GM21367 (cell line): ENCODE data around the gene EPHA8.

ENCODE experiments used
- ATAC-seq: cut with Tn5 transposase; IDR thresholded peaks from one replicate; pipeline ENCODE4 v1.9.1; 2021; ENCODE audit not compliant: unreplicated experiment

The EPHA8 gene

GRCh38 chr1:22587247-22587646 lies 24.0 kb downstream of the EPHA8 start:
- ATAC-seq = no peak

GRCh38 chr1:22588899-22589422 lies 25.7 kb downstream of the EPHA8 start:
- ATAC-seq = no peak

DNA sequence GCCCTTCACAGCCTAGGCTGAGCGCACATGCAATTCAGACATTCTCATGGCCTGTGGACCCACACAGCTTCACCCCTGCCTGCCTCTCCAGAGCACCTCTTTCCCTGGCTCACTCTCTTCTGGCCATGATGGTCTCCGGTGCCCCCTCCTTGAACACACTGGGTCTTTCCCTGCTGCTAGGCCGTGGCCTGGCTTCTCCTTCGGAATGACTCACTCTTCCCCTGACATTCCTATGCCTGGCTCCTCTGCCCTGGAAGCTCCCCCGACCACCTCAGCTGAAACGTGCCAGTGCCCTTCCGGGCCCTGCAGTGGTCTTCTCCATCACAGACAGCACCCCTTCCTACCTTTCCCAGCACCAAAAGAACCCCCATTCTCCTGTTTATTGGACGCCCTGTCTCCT lies 28.3 kb downstream of the EPHA8 start:
- ATAC-seq = no peak

GRCh38 chr1:22592051-22592450 lies 28.8 kb downstream of the EPHA8 start:
- no peak for ATAC-seq

DNA sequence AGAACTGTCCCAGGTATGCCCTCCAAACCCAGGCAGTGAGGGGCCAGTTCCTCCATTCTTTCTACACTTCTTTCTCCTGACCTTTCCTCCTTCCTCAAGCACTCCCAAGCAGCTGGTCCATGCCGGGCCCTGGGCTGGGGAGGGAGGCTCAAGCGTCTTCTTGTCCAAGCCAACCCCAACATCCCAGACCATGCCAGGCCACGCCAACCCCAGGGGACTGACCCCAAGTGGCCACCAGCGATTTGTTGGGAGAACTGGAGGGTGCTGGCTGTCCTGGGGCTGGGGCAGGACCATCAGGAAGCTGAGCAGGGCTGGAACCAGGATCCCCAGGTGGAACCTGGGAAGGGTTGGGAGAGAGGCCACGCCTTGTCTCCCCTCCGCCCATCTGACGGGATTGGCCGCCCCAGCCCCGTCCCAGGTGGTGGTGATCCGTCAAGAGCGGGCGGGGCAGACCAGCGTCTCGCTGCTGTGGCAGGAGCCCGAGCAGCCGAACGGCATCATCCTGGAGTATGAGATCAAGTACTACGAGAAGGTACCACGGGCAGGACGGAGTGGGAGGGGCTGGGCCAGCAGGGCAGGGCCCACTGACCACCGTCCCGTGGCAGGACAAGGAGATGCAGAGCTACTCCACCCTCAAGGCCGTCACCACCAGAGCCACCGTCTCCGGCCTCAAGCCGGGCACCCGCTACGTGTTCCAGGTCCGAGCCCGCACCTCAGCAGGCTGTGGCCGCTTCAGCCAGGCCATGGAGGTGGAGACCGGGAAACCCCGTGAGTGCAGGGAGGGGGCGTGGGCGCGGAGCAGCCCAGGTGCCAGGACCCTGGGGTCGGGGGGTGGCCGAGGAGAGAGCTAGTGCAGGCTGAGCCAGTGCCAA lies 29.9 kb downstream of the EPHA8 start:
- no peak for ATAC-seq

GRCh38 chr1:22594396-22594795 lies 31.1 kb downstream of the EPHA8 start:
- ATAC-seq = no peak

- no peak for ATAC-seq
These were observed 31.8 kb downstream of the EPHA8 start for GRCh38 chr1:22595108-22595507.

GRCh38 chr1:22597301-22597965 lies 34.1 kb downstream of the EPHA8 start:
- ATAC-seq = no peak

DNA sequence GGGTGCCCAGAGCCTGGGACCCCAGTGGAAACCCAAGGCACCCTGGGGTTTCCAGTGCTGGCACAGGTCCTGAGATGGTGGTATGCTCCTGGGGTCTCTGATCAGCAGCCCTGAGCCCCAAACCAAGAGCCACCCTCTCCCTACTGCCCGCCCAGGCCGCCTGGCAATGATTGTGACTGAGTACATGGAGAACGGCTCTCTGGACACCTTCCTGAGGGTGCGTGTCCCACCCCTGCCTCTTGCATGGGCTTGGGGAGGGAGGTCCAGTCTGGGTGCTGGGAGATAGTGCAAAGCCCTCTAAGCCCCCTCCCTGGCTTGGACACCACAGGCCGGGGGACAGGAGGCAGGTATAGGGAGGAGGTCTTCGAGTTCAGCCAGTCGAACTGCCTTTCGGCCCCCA lies 34.7 kb downstream of the EPHA8 start:
- ATAC-seq = no peak

DNA sequence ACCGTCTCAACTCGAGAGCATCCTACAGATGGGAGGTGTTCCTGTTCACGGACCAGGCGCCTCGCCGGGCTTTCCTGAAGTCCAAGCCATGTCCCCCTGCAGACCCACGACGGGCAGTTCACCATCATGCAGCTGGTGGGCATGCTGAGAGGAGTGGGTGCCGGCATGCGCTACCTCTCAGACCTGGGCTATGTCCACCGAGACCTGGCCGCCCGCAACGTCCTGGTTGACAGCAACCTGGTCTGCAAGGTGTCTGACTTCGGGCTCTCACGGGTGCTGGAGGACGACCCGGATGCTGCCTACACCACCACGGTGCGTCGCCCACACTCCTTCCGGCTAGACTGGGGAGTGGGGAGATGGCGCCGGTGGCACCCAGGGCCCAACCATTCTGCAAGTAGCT lies 35.4 kb downstream of the EPHA8 start:
- ATAC-seq = no peak

DNA sequence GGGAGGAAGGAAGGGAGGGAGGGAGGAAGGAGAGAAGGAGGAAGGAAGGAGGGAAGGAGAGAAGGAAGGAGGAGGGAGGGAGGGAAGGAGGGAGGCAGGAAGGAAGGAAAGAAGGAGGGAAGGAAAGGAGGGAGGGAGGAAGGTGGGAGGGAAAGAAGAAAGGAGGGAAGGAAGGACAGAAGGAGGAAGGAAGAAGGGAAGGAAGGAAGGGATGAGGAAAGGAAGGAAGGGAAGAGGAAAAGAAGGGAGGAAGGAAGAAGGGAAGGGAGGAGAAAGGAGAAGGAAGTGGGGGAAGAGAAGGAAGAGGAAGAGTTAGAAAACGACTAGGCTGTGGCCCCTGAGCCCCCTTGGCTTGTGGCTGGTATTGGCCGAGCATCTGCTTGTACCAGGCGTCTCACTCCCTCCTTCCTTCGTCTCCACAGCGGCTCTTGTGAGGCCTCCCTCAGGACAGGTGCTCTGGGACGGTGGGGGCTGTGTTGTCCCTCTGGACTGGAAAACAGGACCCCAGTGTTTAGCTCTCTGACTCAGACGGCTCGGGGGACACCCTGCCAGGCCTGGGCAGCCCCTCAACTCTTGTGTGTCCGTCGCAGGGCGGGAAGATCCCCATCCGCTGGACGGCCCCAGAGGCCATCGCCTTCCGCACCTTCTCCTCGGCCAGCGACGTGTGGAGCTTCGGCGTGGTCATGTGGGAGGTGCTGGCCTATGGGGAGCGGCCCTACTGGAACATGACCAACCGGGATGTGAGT lies 37.0 kb downstream of the EPHA8 start:
- no peak for ATAC-seq

DNA sequence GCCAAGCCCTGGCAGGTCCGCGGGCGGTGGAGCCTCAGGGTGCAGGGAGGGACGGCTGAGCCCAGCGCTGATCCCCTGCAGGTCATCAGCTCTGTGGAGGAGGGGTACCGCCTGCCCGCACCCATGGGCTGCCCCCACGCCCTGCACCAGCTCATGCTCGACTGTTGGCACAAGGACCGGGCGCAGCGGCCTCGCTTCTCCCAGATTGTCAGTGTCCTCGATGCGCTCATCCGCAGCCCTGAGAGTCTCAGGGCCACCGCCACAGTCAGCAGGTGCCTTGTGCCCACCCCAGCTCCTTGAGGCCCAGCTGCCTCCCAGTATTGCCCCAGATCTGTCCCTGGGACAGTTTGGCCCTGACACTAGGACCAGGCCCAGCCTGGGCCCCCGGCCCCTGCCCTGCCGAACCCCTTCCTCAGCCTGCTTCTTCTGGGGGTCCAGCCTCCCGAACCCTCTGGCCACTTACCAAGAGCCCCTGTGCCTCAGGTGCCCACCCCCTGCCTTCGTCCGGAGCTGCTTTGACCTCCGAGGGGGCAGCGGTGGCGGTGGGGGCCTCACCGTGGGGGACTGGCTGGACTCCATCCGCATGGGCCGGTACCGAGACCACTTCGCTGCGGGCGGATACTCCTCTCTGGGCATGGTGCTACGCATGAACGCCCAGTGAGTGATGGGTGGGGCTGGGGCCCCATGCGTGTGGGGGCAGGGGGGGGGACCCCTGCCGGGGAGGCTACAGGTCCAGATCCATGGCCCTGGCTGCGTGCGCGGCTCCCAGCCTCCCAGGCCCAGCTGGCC lies 37.7 kb downstream of the EPHA8 start:
- no peak for ATAC-seq

DNA sequence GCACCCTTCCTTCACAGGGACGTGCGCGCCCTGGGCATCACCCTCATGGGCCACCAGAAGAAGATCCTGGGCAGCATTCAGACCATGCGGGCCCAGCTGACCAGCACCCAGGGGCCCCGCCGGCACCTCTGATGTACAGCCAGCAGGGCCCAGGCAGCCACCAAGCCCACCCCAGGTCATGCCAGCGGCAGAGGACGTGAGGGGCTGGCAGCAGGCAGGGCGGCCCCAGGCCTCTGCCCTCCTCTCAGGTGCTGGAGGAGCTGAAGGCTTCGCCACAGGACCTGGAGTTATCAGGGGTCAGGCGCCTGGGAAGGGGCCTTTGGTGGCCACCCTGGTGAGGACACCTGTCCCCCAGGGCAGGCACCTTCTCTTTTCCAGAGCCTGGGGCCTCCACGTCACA lies 38.3 kb downstream of the EPHA8 start:
- no peak for ATAC-seq

DNA sequence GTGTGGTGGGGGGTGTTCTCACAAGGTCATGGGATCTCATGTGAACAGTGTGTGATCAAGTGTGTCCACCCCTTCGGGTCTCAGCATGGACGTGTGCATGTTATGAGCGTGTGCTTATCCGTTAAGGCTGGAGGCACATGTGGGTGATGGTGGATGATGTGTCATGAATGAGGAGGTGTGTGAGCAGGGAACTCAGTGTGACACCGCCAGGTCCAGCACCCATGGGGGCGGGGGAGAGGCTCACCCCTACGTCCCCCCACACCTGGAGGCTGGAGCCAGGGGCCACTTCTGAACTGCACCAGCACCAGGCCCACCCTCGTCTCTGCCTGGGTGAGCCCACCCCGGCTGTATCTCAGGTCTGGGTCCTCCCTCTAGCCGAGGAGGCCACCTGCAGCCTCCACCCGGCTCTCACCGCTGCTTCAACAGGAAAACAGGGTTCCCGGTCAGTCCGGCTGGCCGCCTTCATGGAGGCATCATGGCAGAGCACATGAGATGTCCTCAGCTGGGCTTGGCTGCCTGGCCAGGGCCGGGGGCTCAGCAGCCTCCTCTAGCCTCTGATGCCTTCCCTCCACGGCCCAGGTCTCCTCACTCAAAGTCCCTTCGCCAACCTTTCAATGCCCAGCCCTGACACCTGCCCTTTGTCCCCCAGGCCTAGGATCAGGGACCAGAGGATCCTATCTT lies 38.9 kb downstream of the EPHA8 start:
- ATAC-seq = no peak

- no peak for ATAC-seq
These were observed 42.9 kb downstream of the EPHA8 start for GRCh38 chr1:22606161-22606560.

GRCh38 chr1:22607154-22607553 lies 43.9 kb downstream of the EPHA8 start:
- ATAC-seq = no peak

- no peak for ATAC-seq
These were observed 45.1 kb downstream of the EPHA8 start for GRCh38 chr1:22608361-22608760.

DNA sequence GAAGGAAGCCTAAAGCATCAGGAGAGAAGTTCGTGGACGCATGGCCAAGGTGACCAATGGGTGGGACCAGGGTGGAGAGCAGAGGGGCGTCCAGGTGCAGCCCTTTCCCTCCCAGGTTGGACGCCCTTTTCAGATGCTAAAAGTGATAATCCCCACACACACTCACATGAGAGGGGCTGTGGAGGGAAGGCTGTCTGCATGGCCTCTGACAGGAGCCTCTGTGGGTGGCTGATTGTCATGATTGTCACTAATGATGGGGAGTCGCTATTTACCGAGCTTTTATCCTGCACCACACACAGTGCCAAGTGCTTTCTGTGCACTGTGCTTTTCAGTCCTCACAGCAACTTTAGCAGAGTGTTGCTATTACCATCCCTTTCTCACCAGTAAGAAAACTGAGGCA lies 46.0 kb downstream of the EPHA8 start:
- ATAC-seq = no peak

DNA sequence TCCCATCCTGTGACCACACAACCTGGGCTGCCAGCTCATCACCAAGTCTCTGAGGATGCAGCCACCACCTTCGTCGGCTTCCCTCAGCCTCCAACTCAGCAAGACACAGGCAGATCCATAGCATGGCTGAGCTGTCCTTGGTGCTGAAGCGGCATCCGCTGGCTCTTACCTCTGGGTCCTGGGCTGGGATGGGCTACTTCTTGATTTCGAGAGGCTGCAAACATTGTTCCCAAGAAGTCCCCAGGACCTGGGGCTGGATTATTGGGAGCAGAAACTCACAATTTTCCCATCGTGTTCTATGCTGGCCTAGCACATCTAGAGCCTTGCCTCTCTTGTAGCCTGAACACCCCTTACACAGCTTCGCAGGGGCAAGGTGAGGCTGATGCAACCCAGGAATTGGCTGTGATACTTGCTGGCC lies 48.2 kb downstream of the EPHA8 start:
- ATAC-seq = no peak
